NK-92 treated with Interleukin-12 subunit alpha and Interleukin-12 subunit beta, amount 100 ng/mL, for 24 hours (cell line): ENCODE measurements around the gene TMEM72.

Experiments
- DNase-seq: peaks from one replicate; lab custom pipeline; 2025; lab: John Stamatoyannopoulos, UW

Gene TMEM72

GRCh38 chr10:44920252-44920651 is 9.1 kb downstream of the TMEM72 start:
- no peak for DNase-seq

GRCh38 chr10:44921061-44921460 is 9.9 kb downstream of the TMEM72 start:
- DNase-seq = no peak

GRCh38 chr10:44921506-44921905 is 10.4 kb downstream of the TMEM72 start:
- no peak for DNase-seq

GRCh38 chr10:44922021-44922420 is 10.9 kb downstream of the TMEM72 start:
- no peak for DNase-seq

DNA sequence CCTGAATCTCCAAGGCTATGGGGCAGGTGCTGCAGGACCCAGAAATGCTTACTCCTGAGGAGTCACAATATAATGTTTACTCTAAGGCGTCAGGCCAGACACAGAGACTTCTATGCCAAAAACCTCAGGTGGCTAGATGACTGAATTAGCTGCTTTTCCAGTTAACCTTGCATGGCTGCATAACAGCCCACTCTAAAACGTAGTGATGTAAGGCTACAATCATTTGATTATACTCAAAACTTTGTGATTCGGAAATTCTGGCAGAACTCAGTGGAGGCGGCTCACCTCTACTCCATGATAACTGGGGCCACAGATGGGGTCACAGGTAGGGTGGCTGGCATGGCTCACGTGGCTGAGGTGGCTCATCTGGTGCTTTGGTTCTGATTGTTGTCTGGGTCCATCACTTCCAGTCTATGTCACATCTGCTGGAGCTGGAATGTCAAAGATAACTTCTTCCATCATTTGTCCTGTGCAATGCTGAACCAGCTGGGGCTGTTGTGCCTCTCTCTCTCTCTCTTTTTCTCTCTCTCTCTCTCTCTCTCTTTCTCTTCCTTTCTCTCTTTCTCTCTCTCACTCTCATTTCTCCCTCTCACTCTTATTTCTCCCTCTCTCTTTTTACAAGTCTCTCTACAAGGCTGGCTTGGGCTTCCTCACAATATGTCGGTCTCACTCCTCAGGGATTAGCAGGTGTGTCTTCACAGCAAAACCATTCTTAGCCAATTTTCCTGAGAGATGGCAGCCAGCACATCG is 11.8 kb downstream of the TMEM72 start:
- no peak for DNase-seq

- DNase-seq = no peak
Measured at GRCh38 chr10:44923611-44924010, 12.5 kb downstream of the TMEM72 start.

DNA sequence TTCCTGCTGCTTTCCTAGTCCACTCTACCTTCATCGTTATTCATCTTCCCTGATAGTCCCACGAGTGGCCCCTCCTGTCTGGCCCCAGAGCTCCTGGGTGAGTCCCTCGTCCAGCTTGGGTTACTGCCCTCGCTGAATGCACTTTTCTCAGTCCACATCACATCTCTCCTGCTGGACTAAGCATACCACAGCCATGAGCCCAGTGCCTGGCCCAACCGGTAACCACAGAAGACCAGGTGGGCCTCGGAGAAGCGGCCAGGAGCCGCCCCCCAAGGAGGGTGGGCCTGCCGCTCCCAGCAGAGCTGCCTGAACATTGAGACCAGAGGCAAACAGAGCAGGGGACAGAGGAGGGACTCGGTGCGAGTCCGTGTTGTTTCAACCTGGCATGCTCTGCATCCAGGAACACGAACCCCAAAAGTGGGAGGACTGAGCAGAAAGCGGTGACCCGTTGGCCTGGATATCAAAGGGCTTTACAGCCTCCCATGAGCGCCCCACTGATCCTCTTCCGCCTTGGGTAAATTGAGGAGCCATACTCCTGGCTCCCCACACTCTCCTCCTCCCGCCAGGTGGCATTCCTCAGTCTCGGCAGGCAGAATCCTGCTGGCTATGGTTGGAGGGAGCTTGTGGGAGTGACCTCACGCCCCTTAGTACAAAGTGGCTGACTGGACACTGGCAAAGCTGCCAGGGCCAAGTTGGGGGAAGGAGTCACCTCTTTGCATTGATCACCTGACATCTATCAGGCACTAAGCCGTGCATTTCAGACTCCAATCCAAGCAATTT is 13.3 kb downstream of the TMEM72 start:
- no peak for DNase-seq

DNA sequence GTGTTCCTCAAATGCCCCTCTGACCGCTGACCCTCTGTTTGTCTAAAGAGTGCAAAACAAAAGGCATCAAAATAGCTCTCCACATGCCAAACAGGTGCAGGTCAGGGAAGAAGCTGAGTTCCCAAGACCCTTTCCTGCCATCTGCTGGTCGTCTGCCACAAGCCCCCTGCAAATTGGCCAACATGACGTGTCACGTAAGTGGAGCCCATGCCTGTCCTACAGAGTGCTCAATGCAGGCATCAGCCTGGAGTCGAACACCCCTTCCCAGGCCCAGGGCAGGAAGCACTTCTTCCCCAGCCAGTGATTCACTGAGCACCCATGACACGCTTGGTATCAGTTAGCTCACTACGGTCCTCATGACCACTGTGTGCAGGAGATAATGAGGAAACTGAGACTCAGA is 14.1 kb downstream of the TMEM72 start:
- no peak for DNase-seq

GRCh38 chr10:44925811-44926750 is 14.9 kb downstream of the TMEM72 start:
- no peak for DNase-seq

DNA sequence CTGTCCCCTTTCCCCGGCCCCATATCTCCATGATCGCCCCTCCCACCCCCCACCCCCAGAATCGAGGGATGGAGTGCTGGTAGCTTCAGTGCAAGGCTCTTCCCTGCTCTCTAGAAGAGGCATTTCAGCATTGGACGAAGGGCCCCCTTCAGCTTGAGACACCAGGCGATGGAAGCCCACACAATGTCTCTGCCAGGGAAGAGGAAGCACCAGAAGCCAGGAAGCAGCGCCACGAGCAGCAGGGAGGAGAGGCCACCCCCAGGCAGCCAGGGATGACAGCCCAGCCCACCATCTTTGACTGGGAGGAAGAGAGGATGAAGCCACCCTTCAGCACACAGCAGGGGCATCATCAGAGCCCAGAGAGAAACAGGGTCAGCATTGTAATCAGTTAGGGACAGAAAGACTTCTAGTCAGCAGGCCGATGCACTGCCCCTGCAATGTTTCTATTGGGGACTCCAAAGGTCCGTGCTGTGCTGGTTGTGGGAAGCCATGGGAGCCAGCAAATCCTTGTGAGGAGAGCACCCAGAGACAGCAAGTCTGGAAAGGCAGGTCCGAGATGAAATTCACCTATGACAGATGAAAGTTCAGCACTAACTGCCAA is 15.7 kb downstream of the TMEM72 start:
- DNase-seq = no peak

GRCh38 chr10:44927352-44927751 is 16.2 kb downstream of the TMEM72 start:
- DNase-seq = no peak

DNA sequence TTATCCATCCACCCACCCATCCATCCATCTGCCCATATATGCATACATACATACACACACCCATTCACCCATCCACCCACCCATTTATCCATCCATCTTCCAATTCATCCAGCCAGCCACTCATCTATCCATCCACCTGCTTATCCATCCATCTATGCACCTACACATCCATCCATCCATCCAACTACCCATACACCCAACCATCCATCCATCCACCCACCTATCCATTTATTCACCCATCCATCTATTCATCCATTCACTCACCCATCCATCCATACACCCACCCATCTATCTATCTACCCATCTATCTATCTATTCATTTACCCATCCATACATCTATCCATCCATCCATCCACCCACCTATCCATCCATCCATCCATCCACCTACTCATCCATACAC is 17.3 kb downstream of the TMEM72 start:
- no peak for DNase-seq

DNA sequence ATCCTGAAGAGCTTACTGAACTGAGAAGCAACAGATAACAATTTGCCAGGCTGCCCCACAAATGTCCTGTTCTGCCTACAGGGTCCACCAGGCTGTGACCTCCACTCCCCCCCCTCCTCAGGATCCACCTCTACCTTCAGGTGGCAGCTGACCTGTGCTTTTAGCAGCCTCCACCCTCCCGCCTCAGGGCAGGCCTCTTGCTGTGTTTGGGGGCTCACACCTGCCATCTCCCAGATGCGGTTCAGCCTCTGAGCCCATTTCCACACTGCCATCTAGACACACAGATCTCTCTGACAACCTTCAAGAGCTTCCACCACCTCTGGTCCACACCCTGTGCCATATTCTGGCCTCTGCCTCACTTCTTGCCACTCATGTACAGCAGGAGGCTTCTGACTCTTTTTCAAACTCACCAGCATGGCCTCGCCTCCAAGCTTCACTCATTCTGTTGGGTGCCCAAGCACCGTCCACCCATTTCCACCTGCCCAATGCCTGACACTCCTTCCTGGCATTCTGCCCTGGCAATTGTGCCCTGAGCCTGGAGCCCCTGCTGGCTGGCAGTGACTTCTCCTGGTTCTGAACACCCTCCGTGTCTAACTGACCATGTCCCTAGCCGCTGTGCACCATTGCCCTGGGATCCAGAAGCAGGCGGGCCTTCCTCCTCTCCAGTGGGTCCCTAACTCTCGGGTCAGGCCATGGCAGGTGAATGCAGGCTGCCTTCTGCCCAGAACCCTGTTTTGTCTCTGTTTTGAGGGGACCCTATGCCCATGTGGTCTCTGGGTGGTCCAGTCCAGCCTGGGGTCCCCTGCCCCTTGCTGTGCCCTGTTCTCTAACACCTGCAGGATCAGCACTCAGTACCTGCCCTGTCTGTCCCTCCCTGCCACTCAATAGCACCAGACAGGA is 18.5 kb downstream of the TMEM72 start:
- DNase-seq = no peak

- no peak for DNase-seq
Measured at GRCh38 chr10:44930904-44931620, 19.9 kb downstream of the TMEM72 start.

- no peak for DNase-seq
Measured at GRCh38 chr10:44931621-44932516, 20.7 kb downstream of the TMEM72 start.

DNA sequence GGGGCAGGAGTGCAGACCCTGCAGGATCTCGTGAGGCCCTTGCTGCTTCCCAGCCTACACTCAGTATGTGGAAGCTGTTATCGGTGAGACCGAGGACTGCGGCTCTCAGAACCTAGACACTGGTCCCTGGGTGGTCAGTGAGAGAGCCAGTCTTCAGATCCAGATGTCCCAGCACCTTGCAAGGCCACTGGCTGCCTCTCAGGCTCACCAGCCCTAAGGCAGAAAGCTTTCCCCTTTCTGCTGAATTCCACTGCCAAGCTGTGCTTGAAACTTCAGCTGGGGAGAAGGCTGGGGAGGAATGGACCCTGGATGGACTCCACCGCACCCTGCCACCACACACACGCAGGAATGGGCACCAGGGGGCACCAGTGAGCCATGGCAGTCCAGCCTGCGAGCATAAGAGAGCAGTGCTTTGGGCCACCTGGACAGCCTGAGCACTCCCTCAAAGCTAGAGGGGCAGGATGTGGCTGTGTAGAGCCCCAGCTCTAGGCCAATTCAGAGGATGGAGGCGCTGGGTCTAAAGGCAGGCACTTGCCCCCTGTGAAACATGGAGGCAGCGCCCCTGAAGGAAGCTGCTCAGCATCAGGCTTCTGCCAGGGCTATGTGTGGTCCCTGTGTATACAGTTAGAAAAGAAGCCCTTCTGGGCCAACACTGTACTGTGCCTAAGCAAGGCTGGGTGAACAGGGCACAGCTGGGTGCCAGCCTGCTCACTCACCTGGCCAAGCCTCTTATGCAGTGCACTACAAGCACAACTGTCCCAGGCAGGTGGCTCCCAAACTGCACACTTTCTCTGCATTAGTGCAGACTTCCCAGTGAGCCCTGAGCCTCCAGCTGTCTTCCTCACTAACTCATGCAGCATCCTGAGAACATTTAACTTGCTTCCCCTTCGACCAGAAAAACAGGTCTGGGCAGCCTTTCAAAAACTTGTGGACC is 21.6 kb downstream of the TMEM72 start:
- DNase-seq = peak; percentile 72

DNA sequence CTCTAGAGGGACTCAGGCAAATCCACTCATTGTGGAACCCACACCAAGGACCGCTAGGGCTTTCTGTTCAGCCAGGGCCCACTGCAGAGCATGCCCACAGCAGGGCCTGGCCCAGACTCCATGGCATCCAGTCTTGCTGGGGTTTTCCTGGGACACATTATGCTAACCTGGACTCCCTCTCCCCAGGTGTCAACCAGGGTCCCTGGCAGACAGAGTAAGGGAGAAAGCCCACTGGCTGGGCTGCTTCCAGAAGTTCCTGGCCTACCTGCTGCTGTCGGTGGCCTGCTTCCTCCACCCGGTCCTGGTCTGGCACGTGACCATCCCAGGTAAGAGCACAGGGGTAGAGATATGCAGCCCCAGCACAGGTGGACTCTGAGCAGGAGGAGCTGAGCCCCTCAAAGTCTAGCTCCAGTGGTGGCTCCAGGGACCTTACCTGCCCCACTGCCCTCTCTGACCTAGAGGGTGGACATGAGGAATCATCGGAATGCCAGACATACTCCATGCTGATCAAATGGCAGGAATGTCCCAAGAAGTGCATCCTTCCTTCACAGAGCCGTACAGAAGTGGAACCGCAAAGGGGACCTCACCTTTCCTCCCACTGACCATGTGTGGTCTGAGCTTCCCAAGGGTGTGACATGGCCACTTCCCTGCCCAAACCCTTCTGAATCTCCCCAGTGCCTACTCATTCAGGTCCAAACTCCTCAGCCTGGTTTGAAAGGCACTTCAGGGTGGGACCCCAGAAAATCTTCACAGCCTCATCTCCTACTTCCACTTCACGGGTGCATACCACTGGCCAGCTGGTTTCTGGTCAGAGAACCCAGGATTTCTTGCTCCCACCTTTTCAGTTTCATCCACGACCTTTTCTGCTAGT is 22.5 kb downstream of the TMEM72 start:
- no peak for DNase-seq
